Subcutaneous adipose tissue (tissue), 4 donors: ENCODE data around the gene VRK2. TPM values are rescaled to one million over a fixed set of nuclear protein-coding genes. Genes with fewer than 3 reads are reported as not detected.

ENCODE experiments used
- CTCF ChIP-seq: fragments of 450-650 bp; IDR thresholded peaks from one replicate; pipeline ENCODE4 v1.5.1; 2016; ENCODE audit warnings: low read depth, mild to moderate bottlenecking, control low read depth, antibody characterized with exemption, moderate library complexity
- total RNA-seq, 4 donors: library from RNA; depleted of rRNA; stranded (reverse); fragments of >200 nt; gene quantifications; one replicate each; pipeline ENCODE4 v1.1.0, GENCODE V29; 2016

Gene VRK2
- total RNA-seq, 4 donors from 2014 or later: 18.5 to 42.7 (median 23.9) TPM

GRCh38 chr2:58044145-58044544 lies 2.5 kb upstream of the VRK2 start:
- no peak for TF ChIP-seq CTCF

- no peak for TF ChIP-seq CTCF
Measured at GRCh38 chr2:58045580-58046334, 849 bp upstream of the VRK2 start.

GRCh38 chr2:58046335-58046584 lies 346 bp upstream of the VRK2 start:
- TF ChIP-seq CTCF: no peak

- no peak for TF ChIP-seq CTCF
Measured at GRCh38 chr2:58047373-58047935, 848 bp downstream of the VRK2 start.

- TF ChIP-seq CTCF: no peak
Measured at GRCh38 chr2:58047961-58048360, 1.4 kb downstream of the VRK2 start.

GRCh38 chr2:58051445-58051844 lies 4.8 kb downstream of the VRK2 start:
- no peak for TF ChIP-seq CTCF

- TF ChIP-seq CTCF: no peak
Measured at GRCh38 chr2:58052978-58053377, 6.4 kb downstream of the VRK2 start.
